AG09309 (cell line): ENCODE results near the gene PMPCA.
A peak's percentile ranks its signal among the peaks of the same experiment; 100 is the strongest.

Experiments
- DNase-seq: peaks from one replicate; pipeline ENCODE4 v3.0.0-alpha.2; 2010; ENCODE audit warnings: low read depth
- H3K4me3 ChIP-seq: 2 replicates; pipeline ENCODE4 v1.5.1; 2011; ENCODE audit warnings: mild to moderate bottlenecking, low read depth, low read length, moderate library complexity; ENCODE audit not compliant: control insufficient read depth
- CTCF ChIP-seq: IDR thresholded peaks from 2 replicates; pipeline ENCODE4 v1.5.1; 2011; ENCODE audit warnings: mild to moderate bottlenecking, low read depth, low read length, inconsistent platforms; ENCODE audit not compliant: insufficient read depth, control insufficient read depth; ENCODE audit errors: missing control alignments

Gene PMPCA

DNA sequence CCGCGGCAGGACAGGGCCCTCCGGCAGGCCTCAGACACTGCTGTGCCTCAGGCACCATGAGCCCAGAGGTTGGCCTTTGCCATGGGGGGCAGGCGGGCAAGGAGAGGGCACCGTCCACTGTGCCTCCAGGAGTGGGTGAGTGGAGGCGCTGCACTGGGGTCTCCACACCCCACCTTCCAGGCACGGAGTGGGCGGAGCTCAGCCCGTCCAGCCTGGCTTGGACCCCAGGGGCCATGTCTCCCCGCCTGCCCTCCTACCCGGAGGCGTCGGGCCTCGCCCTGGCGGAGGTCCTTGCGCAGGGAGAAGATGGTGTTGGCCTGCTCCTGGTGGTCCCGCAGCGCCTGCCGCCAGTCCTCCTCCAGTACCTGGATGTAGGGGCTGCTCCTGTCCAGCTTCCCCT lies 40.4 kb upstream of the PMPCA start:
- no peak for TF ChIP-seq CTCF
- DNase-seq, result no peak
- H3K4me3 ChIP-seq, result no peak overlapping the region

GRCh38 chr9:136370687-136371532 lies 39.5 kb upstream of the PMPCA start:
- H3K4me3 ChIP-seq, result no peak overlapping the region
- no peak for DNase-seq
- no peak for TF ChIP-seq CTCF

GRCh38 chr9:136371533-136371880 lies 39.0 kb upstream of the PMPCA start:
- no peak for TF ChIP-seq CTCF
- no peak overlapping the region for H3K4me3 ChIP-seq

GRCh38 chr9:136372006-136372405 lies 38.5 kb upstream of the PMPCA start:
- no peak for DNase-seq
- no peak for TF ChIP-seq CTCF
- H3K4me3 ChIP-seq, result no peak overlapping the region

More at GRCh38 chr9:136371533-136371880, 39.0 kb upstream of the PMPCA start:
- DNase-seq, result no peak

DNA sequence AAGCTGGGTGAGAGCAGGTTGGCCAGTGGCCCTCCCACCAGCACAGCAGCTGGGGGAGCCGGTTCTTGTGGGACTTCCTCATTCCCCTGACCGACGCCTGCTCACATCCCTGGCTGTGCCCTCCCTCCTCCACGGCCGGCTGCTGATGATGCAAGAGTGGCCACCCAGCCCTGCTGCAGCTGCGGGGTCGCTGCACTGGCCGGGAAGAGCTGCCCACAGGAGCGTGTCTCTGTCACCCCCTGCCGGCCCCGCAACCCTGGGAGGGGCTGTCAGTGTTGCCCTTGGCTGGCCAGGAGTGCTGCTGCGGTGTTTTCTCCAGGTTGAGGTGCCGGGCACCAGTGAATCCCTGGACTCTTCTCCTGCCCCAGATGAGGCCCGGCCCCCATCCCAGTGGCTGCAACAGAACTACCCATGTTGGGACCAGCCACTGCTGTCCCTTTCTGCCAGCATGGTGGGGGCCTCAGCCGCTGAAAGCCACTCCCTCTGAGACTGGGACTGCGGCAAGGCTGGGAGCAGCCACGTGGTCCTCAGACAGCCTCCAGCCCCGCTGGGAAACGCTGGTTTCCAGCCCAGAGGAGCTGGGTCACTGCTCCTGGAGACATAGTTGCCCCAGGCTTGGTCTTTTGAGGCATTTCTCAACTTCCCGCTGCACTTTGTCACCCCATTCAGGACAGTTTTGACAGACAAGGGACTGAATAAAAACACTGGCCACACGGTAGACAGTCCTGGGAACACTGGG lies 37.7 kb upstream of the PMPCA start:
- peak; percentile 29 for TF ChIP-seq CTCF
- H3K4me3 ChIP-seq, result no peak overlapping the region
- DNase-seq, result no peak

GRCh38 chr9:136373300-136374182 lies 36.9 kb upstream of the PMPCA start, which contains the start of gene CARD9:
Gene CARD9, minus strand, starts transcription at chr9:136373669. Its CDS starts 1,591 bp downstream, at chr9:136372078.
- DNase-seq, result no peak
- H3K4me3 ChIP-seq, result no peak within 1 kb of the TSS
- no peak for TF ChIP-seq CTCF
